ENCODE results near the gene NOTUM. TPM values are rescaled to one million over a fixed set of nuclear protein-coding genes. Genes with fewer than 3 reads are reported as not detected.
A peak's percentile ranks its signal among the peaks of the same experiment; 100 is the strongest.

NOTUM gene
- total and polyA plus RNA-seq, 2 experiments from 2014 or later: 0.29 to 1.6 TPM

DNA sequence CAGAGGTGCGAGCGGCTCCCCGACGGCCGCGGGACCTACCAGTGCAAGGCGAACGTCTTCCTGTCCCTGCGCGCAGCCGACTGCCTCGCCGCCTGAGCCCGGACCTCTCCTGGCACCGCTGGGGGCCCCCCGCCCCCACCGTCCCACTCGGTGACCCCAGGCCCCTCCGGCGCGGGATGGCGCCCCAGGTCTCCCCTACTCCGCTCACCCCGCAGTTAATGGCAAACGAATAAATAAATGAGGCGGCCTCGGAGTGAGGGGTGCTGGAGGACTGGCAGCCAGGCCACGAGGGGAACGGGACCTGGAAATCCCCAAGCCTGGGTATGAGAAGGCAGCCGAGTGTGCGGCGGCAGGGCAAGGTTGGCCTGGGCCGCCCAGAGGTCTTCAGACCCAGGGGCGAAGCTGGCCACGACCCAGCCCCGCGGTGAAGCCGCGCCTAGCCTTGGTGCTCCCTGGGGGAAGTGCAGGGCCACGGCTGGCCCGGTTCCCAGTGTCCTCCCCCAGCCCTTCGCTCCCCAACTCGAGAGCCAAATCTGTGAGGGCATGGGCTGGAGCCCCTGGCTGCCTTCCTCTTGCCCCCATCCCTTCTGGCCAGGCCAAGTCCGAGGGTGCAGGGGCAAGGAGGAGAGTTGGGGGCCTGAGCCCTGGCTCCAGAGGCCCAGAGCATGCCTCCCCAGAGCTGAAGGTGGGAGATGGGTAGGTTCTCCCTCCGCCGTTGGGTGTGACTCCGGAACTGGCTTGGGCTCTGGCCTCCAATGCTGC, 58.2 kb downstream of the NOTUM start:
- TF ChIP-seq, protein P1, sequence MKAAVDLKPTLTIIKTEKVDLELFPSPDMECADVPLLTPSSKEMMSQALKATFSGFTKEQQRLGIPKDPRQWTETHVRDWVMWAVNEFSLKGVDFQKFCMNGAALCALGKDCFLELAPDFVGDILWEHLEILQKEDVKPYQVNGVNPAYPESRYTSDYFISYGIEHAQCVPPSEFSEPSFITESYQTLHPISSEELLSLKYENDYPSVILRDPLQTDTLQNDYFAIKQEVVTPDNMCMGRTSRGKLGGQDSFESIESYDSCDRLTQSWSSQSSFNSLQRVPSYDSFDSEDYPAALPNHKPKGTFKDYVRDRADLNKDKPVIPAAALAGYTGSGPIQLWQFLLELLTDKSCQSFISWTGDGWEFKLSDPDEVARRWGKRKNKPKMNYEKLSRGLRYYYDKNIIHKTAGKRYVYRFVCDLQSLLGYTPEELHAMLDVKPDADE (IDR thresholded peaks at IDR 0.05): no peak
- TF ChIP-seq EZH2phosphoT487 (IDR thresholded peaks at IDR 0.05; ENCODE audit: unreplicated experiment) (no peak), CREB1 (CRISPR knock-in tag; IDR thresholded peaks at IDR 0.05; ENCODE audit: low read depth) (no peak), POLR2AphosphoS5 (IDR thresholded peaks at IDR 0.05; ENCODE audit: low read depth) (peak; percentile 17), EZH2 (IDR thresholded peaks at IDR 0.05; ENCODE audit: low read depth, unreplicated experiment) (peak; percentile 10), JUNB (IDR thresholded peaks at IDR 0.05; ENCODE audit: unreplicated experiment) (no peak), ZNF114 (CRISPR knock-in tag; IDR thresholded peaks at IDR 0.05) (no peak), NANOG (IDR thresholded peaks at IDR 0.05; ENCODE audit: borderline replicate concordance) (no peak)
- TF ChIP-seq, protein P2, sequence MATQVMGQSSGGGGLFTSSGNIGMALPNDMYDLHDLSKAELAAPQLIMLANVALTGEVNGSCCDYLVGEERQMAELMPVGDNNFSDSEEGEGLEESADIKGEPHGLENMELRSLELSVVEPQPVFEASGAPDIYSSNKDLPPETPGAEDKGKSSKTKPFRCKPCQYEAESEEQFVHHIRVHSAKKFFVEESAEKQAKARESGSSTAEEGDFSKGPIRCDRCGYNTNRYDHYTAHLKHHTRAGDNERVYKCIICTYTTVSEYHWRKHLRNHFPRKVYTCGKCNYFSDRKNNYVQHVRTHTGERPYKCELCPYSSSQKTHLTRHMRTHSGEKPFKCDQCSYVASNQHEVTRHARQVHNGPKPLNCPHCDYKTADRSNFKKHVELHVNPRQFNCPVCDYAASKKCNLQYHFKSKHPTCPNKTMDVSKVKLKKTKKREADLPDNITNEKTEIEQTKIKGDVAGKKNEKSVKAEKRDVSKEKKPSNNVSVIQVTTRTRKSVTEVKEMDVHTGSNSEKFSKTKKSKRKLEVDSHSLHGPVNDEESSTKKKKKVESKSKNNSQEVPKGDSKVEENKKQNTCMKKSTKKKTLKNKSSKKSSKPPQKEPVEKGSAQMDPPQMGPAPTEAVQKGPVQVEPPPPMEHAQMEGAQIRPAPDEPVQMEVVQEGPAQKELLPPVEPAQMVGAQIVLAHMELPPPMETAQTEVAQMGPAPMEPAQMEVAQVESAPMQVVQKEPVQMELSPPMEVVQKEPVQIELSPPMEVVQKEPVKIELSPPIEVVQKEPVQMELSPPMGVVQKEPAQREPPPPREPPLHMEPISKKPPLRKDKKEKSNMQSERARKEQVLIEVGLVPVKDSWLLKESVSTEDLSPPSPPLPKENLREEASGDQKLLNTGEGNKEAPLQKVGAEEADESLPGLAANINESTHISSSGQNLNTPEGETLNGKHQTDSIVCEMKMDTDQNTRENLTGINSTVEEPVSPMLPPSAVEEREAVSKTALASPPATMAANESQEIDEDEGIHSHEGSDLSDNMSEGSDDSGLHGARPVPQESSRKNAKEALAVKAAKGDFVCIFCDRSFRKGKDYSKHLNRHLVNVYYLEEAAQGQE (IDR thresholded peaks at IDR 0.05; ENCODE audit: unreplicated experiment): no peak
- Histone ChIP-seq H3K36me3 (ENCODE audit: insufficient read depth) (peaks cover 4% of the 10 kb centered on the region; the same call in 1 of the 2 replicates), H4K20me1 (replicated peaks; ENCODE audit: insufficient read depth) (no peaks in the 10 kb centered on the region), H3K27ac (ENCODE audit: low read depth) (no peak overlapping the region), H2AFZ (no peak overlapping the region), H3K9me2 (ENCODE audit: insufficient read depth) (no peaks in the 10 kb centered on the region), H3K4me2 (peak overlapping the region; percentile 85), H3K4me3 (peak overlapping the region; percentile 60), H3K79me2 (replicated peaks; ENCODE audit: insufficient read depth) (no peaks in the 10 kb centered on the region), H3K4me1 (ENCODE audit: insufficient read depth) (no peaks in the 10 kb centered on the region; the same call in 1 of the 2 replicates), H3K27me3 (ENCODE audit: insufficient read depth) (peaks cover 18% of the 10 kb centered on the region), H3F3A (replicated peaks; ENCODE audit: low read depth) (peaks cover 15% of the 10 kb centered on the region)
- Mint-ChIP-seq H3K36me3 (ENCODE audit: low read depth) (peaks cover 17% of the 10 kb centered on the region), H3K4me3 (peak overlapping the region; percentile 50; the same call in 2 of the 3 replicates), H3K4me1 (peaks cover 3% of the 10 kb centered on the region; the same call in 2 of the 3 replicates), H3K9me3 (no peaks in the 10 kb centered on the region), H3K27me3 (ENCODE audit: insufficient read depth, low read depth, poor library complexity) (peaks cover 17% of the 10 kb centered on the region), H3K27ac (no peak overlapping the region)
- DNase-seq (ENCODE audit: low spot score) (peak; percentile 73), ATAC-seq (peak; percentile 56)

Other genes with a start within 250 kb of the NOTUM start
- 37.1 and 47.4 TPM in 2 replicates for gene SLC25A10, start 248.9 kb downstream of the NOTUM start, total RNA-seq (2014; rRNA removed; shearing (Covaris generic))
- gene SLC25A10, start 248.9 kb downstream of the NOTUM start, polyA plus RNA-seq (2016; fragmentation: Nextera tagmentation; extraction: Ambion mirVana): 25.7 TPM in 2 replicates
- 0.17 and 0.31 TPM in 2 replicates for gene GCGR, start 157.0 kb downstream of the NOTUM start, total RNA-seq (2014; rRNA removed; shearing (Covaris generic))
- 0.23 and 0.92 TPM in 2 replicates for gene GCGR, start 157.0 kb downstream of the NOTUM start, polyA plus RNA-seq (2016; fragmentation: Nextera tagmentation; extraction: Ambion mirVana)
- 85.2 and 110 TPM in 2 replicates for gene MCRIP1, start 127.9 kb downstream of the NOTUM start, total RNA-seq (2014; rRNA removed; shearing (Covaris generic))
- 99.5 and 101 TPM in 2 replicates for gene MCRIP1, start 127.9 kb downstream of the NOTUM start, polyA plus RNA-seq (2016; fragmentation: Nextera tagmentation; extraction: Ambion mirVana)
- gene PPP1R27, start 126.1 kb downstream of the NOTUM start, total RNA-seq (2014; rRNA removed; shearing (Covaris generic)): not detected in 2 replicates
- 0.40 and 0.65 TPM in 2 replicates for gene PPP1R27, start 126.1 kb downstream of the NOTUM start, polyA plus RNA-seq (2016; fragmentation: Nextera tagmentation; extraction: Ambion mirVana)
- 418 and 620 TPM in 2 replicates for gene P4HB, start 100.7 kb downstream of the NOTUM start, total RNA-seq (2014; rRNA removed; shearing (Covaris generic))
- 206 and 209 TPM in 2 replicates for gene P4HB, start 100.7 kb downstream of the NOTUM start, polyA plus RNA-seq (2016; fragmentation: Nextera tagmentation; extraction: Ambion mirVana)
- gene ARHGDIA, start 89.8 kb downstream of the NOTUM start, total RNA-seq (2014; rRNA removed; shearing (Covaris generic)): 80.1 and 125 TPM in 2 replicates
- gene ARHGDIA, start 89.8 kb downstream of the NOTUM start, polyA plus RNA-seq (2016; fragmentation: Nextera tagmentation; extraction: Ambion mirVana): 140 and 152 TPM in 2 replicates
- 236 TPM in 2 replicates for gene ALYREF, start 69.6 kb downstream of the NOTUM start, total RNA-seq (2014; rRNA removed; shearing (Covaris generic))
- gene ALYREF, start 69.6 kb downstream of the NOTUM start, polyA plus RNA-seq (2016; fragmentation: Nextera tagmentation; extraction: Ambion mirVana): 36.5 and 54.3 TPM in 2 replicates
- gene ANAPC11, start 69.5 kb downstream of the NOTUM start, total RNA-seq (2014; rRNA removed; shearing (Covaris generic)): 149 and 188 TPM in 2 replicates
- 498 and 517 TPM in 2 replicates for gene ANAPC11, start 69.5 kb downstream of the NOTUM start, polyA plus RNA-seq (2016; fragmentation: Nextera tagmentation; extraction: Ambion mirVana)
- gene NPB, start 58.9 kb downstream of the NOTUM start, total RNA-seq (2014; rRNA removed; shearing (Covaris generic)): 0.93 and 3.8 TPM in 2 replicates
- 2.7 and 3.6 TPM in 2 replicates for gene NPB, start 58.9 kb downstream of the NOTUM start, polyA plus RNA-seq (2016; fragmentation: Nextera tagmentation; extraction: Ambion mirVana)
- gene PCYT2, start 49.8 kb downstream of the NOTUM start, total RNA-seq (2014; rRNA removed; shearing (Covaris generic)): 65.2 and 82.9 TPM in 2 replicates
- 50.9 and 51.6 TPM in 2 replicates for gene PCYT2, start 49.8 kb downstream of the NOTUM start, polyA plus RNA-seq (2016; fragmentation: Nextera tagmentation; extraction: Ambion mirVana)
- gene SIRT7, start 43.0 kb downstream of the NOTUM start, total RNA-seq (2014; rRNA removed; shearing (Covaris generic)): 20.8 and 29.7 TPM in 2 replicates
- gene SIRT7, start 43.0 kb downstream of the NOTUM start, polyA plus RNA-seq (2016; fragmentation: Nextera tagmentation; extraction: Ambion mirVana): 16.3 and 17.1 TPM in 2 replicates
- gene MAFG, start 33.5 kb downstream of the NOTUM start, total RNA-seq (2014; rRNA removed; shearing (Covaris generic)): 32.0 and 33.4 TPM in 2 replicates
- gene MAFG, start 33.5 kb downstream of the NOTUM start, polyA plus RNA-seq (2016; fragmentation: Nextera tagmentation; extraction: Ambion mirVana): 17.2 and 21.7 TPM in 2 replicates
- gene PYCR1, start 23.9 kb downstream of the NOTUM start, total RNA-seq (2014; rRNA removed; shearing (Covaris generic)): 237 and 240 TPM in 2 replicates
- gene PYCR1, start 23.9 kb downstream of the NOTUM start, polyA plus RNA-seq (2016; fragmentation: Nextera tagmentation; extraction: Ambion mirVana): 87.3 and 98.9 TPM in 2 replicates
- gene MYADML2, start 14.0 kb downstream of the NOTUM start, total RNA-seq (2014; rRNA removed; shearing (Covaris generic)): 0.78 and 1.7 TPM in 2 replicates
- 0.42 and 0.70 TPM in 2 replicates for gene MYADML2, start 14.0 kb downstream of the NOTUM start, polyA plus RNA-seq (2016; fragmentation: Nextera tagmentation; extraction: Ambion mirVana)
- 40.4 and 46.9 TPM in 2 replicates for gene ASPSCR1, start 16.4 kb upstream of the NOTUM start, total RNA-seq (2014; rRNA removed; shearing (Covaris generic))
- 44.2 and 47.5 TPM in 2 replicates for gene ASPSCR1, start 16.4 kb upstream of the NOTUM start, polyA plus RNA-seq (2016; fragmentation: Nextera tagmentation; extraction: Ambion mirVana)
- 114 and 127 TPM in 2 replicates for gene CENPX, start 61.7 kb upstream of the NOTUM start, total RNA-seq (2014; rRNA removed; shearing (Covaris generic))
- gene CENPX, start 61.7 kb upstream of the NOTUM start, polyA plus RNA-seq (2016; fragmentation: Nextera tagmentation; extraction: Ambion mirVana): 157 and 172 TPM in 2 replicates
- gene LRRC45, start 62.1 kb upstream of the NOTUM start, total RNA-seq (2014; rRNA removed; shearing (Covaris generic)): 40.7 and 41.6 TPM in 2 replicates
- gene LRRC45, start 62.1 kb upstream of the NOTUM start, polyA plus RNA-seq (2016; fragmentation: Nextera tagmentation; extraction: Ambion mirVana): 16.1 and 17.6 TPM in 2 replicates
- gene RAC3, start 70.5 kb upstream of the NOTUM start, total RNA-seq (2014; rRNA removed; shearing (Covaris generic)): 211 and 293 TPM in 2 replicates
- gene RAC3, start 70.5 kb upstream of the NOTUM start, polyA plus RNA-seq (2016; fragmentation: Nextera tagmentation; extraction: Ambion mirVana): 31.5 and 35.6 TPM in 2 replicates
- gene DCXR, start 76.5 kb upstream of the NOTUM start, total RNA-seq (2014; rRNA removed; shearing (Covaris generic)): 84.8 and 86.9 TPM in 2 replicates
- gene DCXR, start 76.5 kb upstream of the NOTUM start, polyA plus RNA-seq (2016; fragmentation: Nextera tagmentation; extraction: Ambion mirVana): 137 and 147 TPM in 2 replicates
- gene RFNG, start 90.6 kb upstream of the NOTUM start, total RNA-seq (2014; rRNA removed; shearing (Covaris generic)): 36.9 and 44.7 TPM in 2 replicates
- gene RFNG, start 90.6 kb upstream of the NOTUM start, polyA plus RNA-seq (2016; fragmentation: Nextera tagmentation; extraction: Ambion mirVana): 18.0 and 18.9 TPM in 2 replicates
- gene GPS1, start 90.7 kb upstream of the NOTUM start, total RNA-seq (2014; rRNA removed; shearing (Covaris generic)): 228 and 242 TPM in 2 replicates
- gene GPS1, start 90.7 kb upstream of the NOTUM start, polyA plus RNA-seq (2016; fragmentation: Nextera tagmentation; extraction: Ambion mirVana): 136 and 148 TPM in 2 replicates
- 110 and 122 TPM in 2 replicates for gene DUS1L, start 104.6 kb upstream of the NOTUM start, total RNA-seq (2014; rRNA removed; shearing (Covaris generic))
- gene DUS1L, start 104.6 kb upstream of the NOTUM start, polyA plus RNA-seq (2016; fragmentation: Nextera tagmentation; extraction: Ambion mirVana): 66.0 and 105 TPM in 2 replicates
- gene FASN, start 137.0 kb upstream of the NOTUM start, total RNA-seq (2014; rRNA removed; shearing (Covaris generic)): 692 and 849 TPM in 2 replicates
- gene FASN, start 137.0 kb upstream of the NOTUM start, polyA plus RNA-seq (2016; fragmentation: Nextera tagmentation; extraction: Ambion mirVana): 110 and 120 TPM in 2 replicates

All from GM23338 (cell line).